Measurements from ENCODE around the gene TLR7. TPM values are rescaled to one million over a fixed set of nuclear protein-coding genes. Genes with fewer than 3 reads are reported as not detected.

TLR7 gene
- total RNA-seq, 1 donor from 2014 or later = 0.69 TPM

GRCh38 chrX:12934850-12935249, 68.0 kb downstream of the TLR7 start:
- Histone ChIP-seq H3K9me3 (replicated peaks) (no peaks in the 10 kb centered on the region), H3K27me3 (ENCODE audit: low read depth) (no peaks in the 10 kb centered on the region), H3K4me1 (no peaks in the 10 kb centered on the region), H3K27ac (replicated peaks) (no peak overlapping the region), H3K36me3 (no peaks in the 10 kb centered on the region), H3K4me3 (no peak overlapping the region)
- no peak for DNase-seq
- intact Hi-C loops (cut with micrococcal nuclease) = no loop called here
- TF ChIP-seq CTCF (IDR thresholded peaks at IDR 0.05; ENCODE audit: borderline replicate concordance) = no peak

- no peak for TF ChIP-seq CTCF (IDR thresholded peaks at IDR 0.05; ENCODE audit: borderline replicate concordance)
- DNase-seq = no peak
These were observed 70.1 kb downstream of the TLR7 start for GRCh38 chrX:12936947-12937346.

More at GRCh38 chrX:12936947-12937346, 70.1 kb downstream of the TLR7 start:
- no peak overlapping the region for H3K27ac ChIP-seq (replicated peaks)
- H3K9me3 ChIP-seq (replicated peaks) = no peaks in the 10 kb centered on the region
- intact Hi-C loops (cut with micrococcal nuclease) = no loop called here
- H3K36me3 ChIP-seq = no peaks in the 10 kb centered on the region
- no peaks in the 10 kb centered on the region for H3K4me1 ChIP-seq
- no peaks in the 10 kb centered on the region for H3K27me3 ChIP-seq (ENCODE audit: low read depth)
- H3K4me3 ChIP-seq = no peak overlapping the region

Other genes starting within 250 kb of the TLR7 start
- 3.7 TPM for gene PRPS2, start 75.7 kb upstream of the TLR7 start, total RNA-seq
- gene TLR8, start 39.5 kb downstream of the TLR7 start, total RNA-seq = 0.85 TPM
- gene TMSB4X, start 108.0 kb downstream of the TLR7 start, total RNA-seq = 955 TPM
- gene FAM9C, start 177.5 kb downstream of the TLR7 start, total RNA-seq = not detected